HAP-1 (cell line): ENCODE results near the gene DLK1.

Experiments used
- DNase-seq, 2 experiments: peaks; one replicate each; pipeline ENCODE4 v3.0.0-alpha.2; 2016 to 2020; ENCODE audit warnings: low spot score in 2 of 2
- H3K27me3 ChIP-seq: fragments of 250-450 bp; sonication (Bioruptor Pico); 2 replicates; pipeline ENCODE4 v1.5.1; 2020; ENCODE audit warnings: low read depth, mild to moderate bottlenecking, moderate library complexity
- H3K36me3 ChIP-seq: fragments of 250-450 bp; sonication (Bioruptor Pico); replicated peaks from 2 replicates; pipeline ENCODE4 v1.5.1; 2020; ENCODE audit warnings: mild to moderate bottlenecking
- H3K4me1 ChIP-seq: fragments of 250-450 bp; sonication (Bioruptor Pico); 2 replicates; pipeline ENCODE4 v1.5.1; 2020; ENCODE audit warnings: mild to moderate bottlenecking
- H3K4me3 ChIP-seq: fragments of 250-450 bp; sonication (Bioruptor Pico); 2 replicates; pipeline ENCODE4 v1.5.1; 2020; ENCODE audit warnings: mild to moderate bottlenecking, moderate library complexity
- H3K9me3 ChIP-seq: fragments of 250-450 bp; sonication (Bioruptor Pico); 2 replicates; pipeline ENCODE4 v1.5.1; 2020; ENCODE audit warnings: mild to moderate bottlenecking, moderate library complexity
- in situ Hi-C: fragments of 300-500 bp; cut with MboI; formaldehyde crosslinking; loops from 3 replicates; pipeline ENCODE4 v1.14.3; 2020; ENCODE audit warnings: low sequenced_read_pairs, inconsistent platforms, mixed read lengths

The DLK1 gene

GRCh38 chr14:100698666-100699448 is 27.8 kb upstream of the DLK1 start:
- Histone ChIP-seq H3K27me3 (no peaks in the 10 kb centered on the region), H3K4me3 (no peak overlapping the region), H3K36me3 (no peaks in the 10 kb centered on the region), H3K4me1 (no peaks in the 10 kb centered on the region), H3K9me3 (no peaks in the 10 kb centered on the region)
- DNase-seq: no peak
- in situ Hi-C loops: no loop called here

GRCh38 chr14:100701314-100701713 is 25.4 kb upstream of the DLK1 start:
- H3K4me3 ChIP-seq: no peak overlapping the region
- no peaks in the 10 kb centered on the region for H3K27me3 ChIP-seq
- H3K9me3 ChIP-seq: no peaks in the 10 kb centered on the region
- in situ Hi-C loops: no loop called here
- no peak for DNase-seq
- H3K4me1 ChIP-seq: no peaks in the 10 kb centered on the region
- H3K36me3 ChIP-seq: no peaks in the 10 kb centered on the region

- Histone ChIP-seq H3K9me3 (no peaks in the 10 kb centered on the region), H3K27me3 (no peaks in the 10 kb centered on the region), H3K36me3 (no peaks in the 10 kb centered on the region), H3K4me1 (no peaks in the 10 kb centered on the region), H3K4me3 (no peak overlapping the region)
- no peak for DNase-seq
- in situ Hi-C loops: no loop called here
Measured at GRCh38 chr14:100702590-100702989, 24.1 kb upstream of the DLK1 start.

- Histone ChIP-seq H3K4me3 (no peak overlapping the region), H3K9me3 (no peaks in the 10 kb centered on the region), H3K27me3 (no peaks in the 10 kb centered on the region), H3K4me1 (no peaks in the 10 kb centered on the region), H3K36me3 (no peaks in the 10 kb centered on the region)
- in situ Hi-C loops: no loop called here
- no peak for DNase-seq
Measured at GRCh38 chr14:100703386-100704220, 23.1 kb upstream of the DLK1 start.

- Histone ChIP-seq H3K9me3 (no peaks in the 10 kb centered on the region), H3K4me3 (no peak overlapping the region), H3K4me1 (no peaks in the 10 kb centered on the region), H3K36me3 (no peaks in the 10 kb centered on the region), H3K27me3 (no peaks in the 10 kb centered on the region)
- no peak for DNase-seq
- in situ Hi-C loops: no loop called here
Measured at GRCh38 chr14:100706200-100706599, 20.5 kb upstream of the DLK1 start.

GRCh38 chr14:100706860-100707259 is 19.8 kb upstream of the DLK1 start:
- in situ Hi-C loops: no loop called here
- no peaks in the 10 kb centered on the region for H3K36me3 ChIP-seq
- DNase-seq: no peak
- no peak overlapping the region for H3K4me3 ChIP-seq
- H3K27me3 ChIP-seq: no peaks in the 10 kb centered on the region
- H3K9me3 ChIP-seq: no peaks in the 10 kb centered on the region
- H3K4me1 ChIP-seq: no peaks in the 10 kb centered on the region

- H3K9me3 ChIP-seq: no peaks in the 10 kb centered on the region
- DNase-seq: peak in 1 of 2 experiments; percentile 23
- no peaks in the 10 kb centered on the region for H3K36me3 ChIP-seq
- no peaks in the 10 kb centered on the region for H3K27me3 ChIP-seq
- in situ Hi-C loops: no loop called here
- no peak overlapping the region for H3K4me3 ChIP-seq
- no peaks in the 10 kb centered on the region for H3K4me1 ChIP-seq
Measured at GRCh38 chr14:100708425-100709288, 18.0 kb upstream of the DLK1 start.

GRCh38 chr14:100709289-100710284 is 17.1 kb upstream of the DLK1 start:
- H3K9me3 ChIP-seq: no peaks in the 10 kb centered on the region
- no peaks in the 10 kb centered on the region for H3K4me1 ChIP-seq
- no peak overlapping the region for H3K4me3 ChIP-seq
- H3K36me3 ChIP-seq: no peaks in the 10 kb centered on the region
- H3K27me3 ChIP-seq: no peaks in the 10 kb centered on the region
- in situ Hi-C loops: no loop called here
- no peak for DNase-seq

GRCh38 chr14:100710391-100710790 is 16.3 kb upstream of the DLK1 start:
- no peaks in the 10 kb centered on the region for H3K36me3 ChIP-seq
- no peak overlapping the region for H3K4me3 ChIP-seq
- H3K9me3 ChIP-seq: no peaks in the 10 kb centered on the region
- in situ Hi-C loops: no loop called here
- H3K4me1 ChIP-seq: no peaks in the 10 kb centered on the region
- no peaks in the 10 kb centered on the region for H3K27me3 ChIP-seq
- no peak for DNase-seq

GRCh38 chr14:100710826-100711462 is 15.7 kb upstream of the DLK1 start:
- no peaks in the 10 kb centered on the region for H3K36me3 ChIP-seq
- H3K4me3 ChIP-seq: no peak overlapping the region
- H3K4me1 ChIP-seq: no peaks in the 10 kb centered on the region
- in situ Hi-C loops: no loop called here
- H3K9me3 ChIP-seq: no peaks in the 10 kb centered on the region
- no peaks in the 10 kb centered on the region for H3K27me3 ChIP-seq
- DNase-seq: no peak

GRCh38 chr14:100711493-100711892 is 15.2 kb upstream of the DLK1 start:
- Histone ChIP-seq H3K27me3 (no peaks in the 10 kb centered on the region), H3K9me3 (no peaks in the 10 kb centered on the region), H3K4me3 (no peak overlapping the region), H3K4me1 (no peaks in the 10 kb centered on the region), H3K36me3 (no peaks in the 10 kb centered on the region)
- in situ Hi-C loops: no loop called here
- no peak for DNase-seq

GRCh38 chr14:100712490-100712889 is 14.2 kb upstream of the DLK1 start:
- Histone ChIP-seq H3K4me3 (no peak overlapping the region), H3K36me3 (no peaks in the 10 kb centered on the region), H3K9me3 (no peaks in the 10 kb centered on the region), H3K4me1 (no peaks in the 10 kb centered on the region), H3K27me3 (no peaks in the 10 kb centered on the region)
- in situ Hi-C loops: no loop called here
- DNase-seq: no peak
